Epithelial cell of prostate (primary cell): ENCODE results near the gene ADGRG1.

Source experiments
- DNase-seq: peaks from one replicate; pipeline ENCODE4 v3.0.0-alpha.2; 2011; ENCODE audit warnings: low read depth, low spot score
- H3K27ac ChIP-seq: fragments of 450-650 bp; 2 replicates; pipeline ENCODE4 v1.5.1; 2017; ENCODE audit warnings: mild to moderate bottlenecking

The ADGRG1 gene

DNA sequence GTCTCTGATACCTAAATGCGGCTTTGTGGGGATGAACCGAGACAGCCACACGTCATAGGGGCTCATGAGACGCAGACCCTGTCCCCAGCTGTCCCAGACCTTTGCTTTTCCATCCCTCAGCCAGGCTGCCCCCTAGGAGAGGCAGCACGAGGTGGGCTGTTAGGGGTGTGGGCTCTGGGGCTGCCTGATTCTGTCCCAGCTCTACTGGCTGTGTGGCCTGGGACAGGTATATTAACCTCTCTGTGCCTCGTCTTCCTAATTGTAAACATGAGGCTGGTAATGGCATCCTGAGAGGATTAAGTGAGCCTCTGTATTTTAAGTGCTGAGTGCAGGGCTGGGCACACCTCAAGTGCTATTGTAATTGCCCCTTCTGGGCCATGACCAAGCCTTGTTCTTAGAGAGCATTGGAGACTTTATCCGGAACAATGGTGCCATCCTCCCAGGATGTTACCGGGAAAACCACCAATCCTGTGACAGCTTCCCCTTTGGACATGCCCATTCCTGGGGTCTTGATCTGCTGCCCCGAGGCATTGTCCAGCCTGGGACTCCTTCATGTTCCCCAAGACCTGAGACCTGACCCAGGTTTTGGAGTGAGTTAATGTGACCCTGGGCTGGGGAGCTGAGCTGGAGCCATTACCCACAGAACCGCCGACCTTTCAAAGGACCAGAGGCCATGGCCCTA lies 5.1 kb downstream of the ADGRG1 start:
- no peak overlapping the region for H3K27ac ChIP-seq
- DNase-seq = no peak

DNA sequence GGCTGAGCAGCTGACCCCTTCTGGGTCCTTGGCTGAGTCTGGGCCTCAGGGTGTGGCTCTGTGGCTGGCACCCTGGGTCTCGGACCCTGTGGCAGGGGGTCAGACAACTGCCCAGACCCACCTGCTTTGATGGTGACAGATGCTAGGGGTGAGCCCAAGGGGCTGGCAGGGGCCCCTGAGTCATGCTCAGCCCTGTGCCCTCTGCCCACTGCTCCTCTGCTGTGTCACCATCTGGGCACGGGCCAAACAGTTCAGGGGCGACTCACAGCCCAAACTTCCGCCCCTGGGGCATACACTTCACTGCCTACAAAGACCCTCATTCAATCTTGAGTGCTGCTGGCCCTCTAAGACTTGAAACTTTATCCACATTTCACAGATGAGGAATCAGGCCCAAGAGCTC lies 5.7 kb downstream of the ADGRG1 start:
- H3K27ac ChIP-seq = no peak overlapping the region
- no peak for DNase-seq

DNA sequence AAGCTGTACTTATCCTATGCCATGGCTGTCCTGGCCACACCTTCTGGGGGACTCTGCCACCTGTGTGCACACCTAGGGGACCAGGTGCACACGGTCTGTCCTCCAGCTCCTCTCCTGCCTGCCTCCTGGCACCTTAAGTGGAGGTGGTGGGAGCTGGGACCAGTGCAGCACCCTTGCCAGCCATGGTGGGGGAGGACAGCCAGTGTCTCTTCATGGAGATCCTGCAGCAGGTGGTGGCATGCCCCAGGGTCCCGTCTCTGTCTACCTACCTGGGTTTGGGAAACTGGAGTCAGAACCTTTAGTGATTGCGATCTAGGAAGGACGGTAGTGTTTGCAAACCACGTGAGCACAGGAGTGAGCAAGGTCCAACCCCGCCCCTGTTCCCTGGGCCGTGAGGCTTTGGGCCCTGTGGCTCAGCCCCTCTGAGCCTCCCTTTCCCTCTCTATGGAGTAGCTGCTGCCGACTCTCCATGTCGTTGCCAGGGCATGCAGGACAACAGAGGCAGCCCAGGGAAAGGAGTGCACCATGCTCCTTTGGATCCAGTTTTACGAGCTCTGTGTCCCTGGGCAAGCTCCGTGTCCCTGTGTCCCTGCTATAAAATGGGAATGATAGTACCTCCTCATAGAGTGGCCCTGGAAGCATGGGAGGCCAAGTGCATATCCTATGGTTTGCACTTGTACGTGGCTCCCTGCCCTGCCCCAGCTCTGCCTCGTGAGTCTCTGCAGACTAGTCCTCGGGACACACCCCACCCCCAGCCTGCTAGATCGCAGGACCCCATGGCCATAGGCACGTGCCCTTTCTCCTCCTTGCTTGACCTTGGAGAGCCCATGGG lies 7.1 kb downstream of the ADGRG1 start:
- H3K27ac ChIP-seq = no peak overlapping the region
- DNase-seq = no peak

DNA sequence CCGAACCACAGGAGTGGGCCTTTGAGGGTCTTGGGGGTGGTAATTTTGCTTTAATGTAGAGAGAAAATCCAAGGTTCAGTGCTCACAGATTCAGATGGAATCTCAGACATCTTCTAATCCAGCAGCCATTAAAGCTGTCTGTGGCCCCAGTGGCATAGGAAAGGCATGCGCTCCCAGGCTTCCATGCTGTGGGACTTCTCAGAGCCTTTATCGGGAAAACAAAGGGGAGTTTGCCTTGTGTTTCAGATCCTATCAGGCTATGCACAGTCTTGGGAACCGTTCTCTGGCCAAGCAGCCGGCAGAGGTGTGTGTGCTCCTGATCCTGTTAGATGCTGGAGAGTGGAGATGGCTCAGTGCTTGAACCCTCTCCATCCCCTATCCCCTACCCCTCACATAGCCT lies 7.8 kb downstream of the ADGRG1 start:
- no peak overlapping the region for H3K27ac ChIP-seq

DNA sequence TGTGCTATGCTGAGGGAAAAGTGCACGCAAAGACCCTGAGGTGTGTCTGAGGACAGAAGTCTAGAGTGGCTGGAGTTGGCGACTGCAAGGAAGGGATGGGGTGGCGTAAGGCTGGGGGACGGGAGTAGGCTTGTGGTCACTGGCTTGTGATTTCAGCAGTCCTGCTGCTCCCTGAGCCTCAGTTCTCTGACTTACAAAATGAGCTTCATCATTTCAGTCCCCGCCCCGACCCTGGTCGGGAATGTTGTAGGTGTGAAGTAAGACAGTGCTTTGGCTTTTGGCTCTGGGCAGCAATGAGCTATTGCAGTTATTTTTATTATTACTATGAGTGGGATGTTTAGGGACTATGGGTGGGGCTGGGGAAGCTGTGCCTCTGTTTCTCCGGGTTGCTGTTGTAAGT lies 8.6 kb downstream of the ADGRG1 start:
- DNase-seq = no peak
- no peak overlapping the region for H3K27ac ChIP-seq

More for the DNA sequence above, 7.8 kb downstream of the ADGRG1 start:
- DNase-seq = no peak

DNA sequence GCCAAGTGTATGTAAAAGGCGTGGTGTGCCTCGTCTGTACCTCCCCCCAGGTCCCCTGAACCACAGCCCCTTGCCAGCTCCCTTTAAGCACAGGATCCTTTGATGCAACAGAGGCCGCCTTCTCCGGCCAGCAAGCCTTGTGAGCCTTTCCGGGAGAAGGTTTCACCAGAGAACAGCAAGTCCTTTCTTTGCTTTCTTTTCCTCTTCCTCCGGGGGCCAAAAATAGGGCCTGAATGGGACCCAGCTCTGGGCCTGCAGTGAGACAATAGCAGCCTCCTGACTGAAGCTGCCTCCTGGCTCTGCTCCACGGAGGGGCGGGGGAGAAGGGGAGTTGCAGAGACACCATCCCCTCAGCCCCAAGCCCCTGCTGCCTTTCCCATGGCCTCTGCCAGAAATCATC lies 9.0 kb downstream of the ADGRG1 start:
- H3K27ac ChIP-seq = no peak overlapping the region
- no peak for DNase-seq

DNA sequence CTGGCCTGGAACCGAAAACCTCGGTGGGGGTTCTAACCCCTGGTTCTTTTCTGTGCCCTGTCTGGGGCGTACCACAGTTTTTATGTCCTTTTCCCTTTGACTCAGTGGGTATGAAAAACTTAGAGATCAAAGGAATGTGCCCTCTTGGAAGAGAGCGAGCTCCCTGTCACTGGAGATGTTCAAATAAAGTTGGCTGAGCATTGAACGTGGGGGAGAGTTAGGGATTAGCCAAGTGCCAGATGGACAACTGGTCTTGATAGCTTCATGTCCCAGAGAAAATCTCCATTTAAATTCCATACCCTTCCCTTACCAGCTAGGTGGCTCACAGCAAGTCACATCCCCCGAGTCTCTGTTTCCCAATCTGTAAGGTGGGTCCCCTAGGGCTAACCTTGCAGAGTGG lies 9.5 kb downstream of the ADGRG1 start:
- H3K27ac ChIP-seq = no peak overlapping the region
- DNase-seq = no peak

DNA sequence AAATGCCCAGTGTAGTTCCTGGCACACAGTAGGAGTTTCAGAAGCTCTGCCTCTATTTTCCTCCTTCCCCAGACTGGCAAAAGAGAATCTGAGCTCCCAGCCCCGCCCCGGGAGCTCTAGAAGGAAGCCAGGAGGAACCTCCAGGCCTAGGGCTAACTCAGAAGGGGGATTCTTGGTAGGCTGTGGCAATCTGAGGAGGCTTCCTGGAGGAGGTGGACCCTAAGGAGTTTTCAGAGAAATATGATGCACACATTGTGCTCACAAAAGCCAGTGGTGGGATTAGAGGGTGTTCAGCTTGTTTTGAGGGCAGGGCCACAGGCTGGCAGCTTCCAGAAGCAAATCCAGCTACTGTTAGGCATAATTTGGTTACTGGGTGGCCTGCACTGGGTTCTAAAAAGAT lies 10.0 kb downstream of the ADGRG1 start:
- no peak for DNase-seq
- H3K27ac ChIP-seq = no peak overlapping the region

DNA sequence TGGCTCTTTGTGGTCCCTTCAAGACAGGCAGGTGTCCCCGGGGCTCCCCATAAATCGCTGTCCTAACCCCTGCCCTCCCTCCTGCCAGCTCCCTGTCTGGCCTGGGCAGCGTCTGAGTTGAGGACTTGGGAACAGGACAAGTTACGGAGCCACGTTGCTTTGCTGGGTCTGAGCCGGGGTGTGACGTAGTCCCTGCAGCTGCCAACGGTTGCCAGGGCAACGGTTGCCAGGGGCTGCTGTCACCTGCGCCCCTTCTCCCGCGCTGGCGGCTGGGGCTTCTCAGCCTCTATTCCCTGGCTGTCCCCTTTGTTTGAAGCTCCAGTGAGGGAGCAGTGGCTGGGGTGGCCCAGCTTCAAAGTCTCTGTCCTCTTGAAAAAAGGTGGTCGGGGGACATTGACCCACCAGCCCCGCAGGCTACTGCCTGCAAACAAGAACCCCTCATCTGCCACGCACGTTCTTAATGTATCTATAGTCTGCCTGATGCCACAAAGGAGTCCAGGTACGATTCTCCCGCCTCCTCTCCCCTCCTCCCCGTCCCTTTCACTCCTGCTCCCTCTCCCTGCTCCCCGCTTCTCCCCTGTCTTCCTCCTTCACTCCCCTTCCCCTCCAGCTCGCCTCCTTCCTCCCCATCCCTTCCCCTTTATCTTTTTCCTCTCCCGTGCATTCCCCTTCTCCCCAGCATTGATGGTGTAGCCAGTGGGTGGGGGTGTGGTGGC lies 10.9 kb downstream of the ADGRG1 start:
- DNase-seq = no peak
- no peak overlapping the region for H3K27ac ChIP-seq

DNA sequence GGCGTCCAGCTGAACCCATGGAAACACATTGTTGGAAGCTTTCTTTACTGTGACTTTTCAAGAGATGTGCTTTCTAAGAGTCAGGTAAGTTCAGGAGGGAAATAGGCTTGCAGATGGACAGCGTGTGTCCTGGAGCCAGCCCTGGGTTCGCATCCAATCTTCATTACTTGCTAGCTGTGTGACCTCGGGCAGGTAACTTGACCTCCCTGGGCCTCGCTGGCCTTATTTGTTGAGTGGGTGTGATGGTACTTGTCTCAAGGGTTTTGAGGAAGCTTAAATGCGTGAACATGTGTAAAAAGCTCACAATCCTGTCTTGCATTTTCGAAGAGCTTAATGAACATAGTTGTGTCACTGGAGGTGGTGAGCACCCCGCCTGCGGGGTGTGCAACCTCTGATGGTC lies 11.8 kb downstream of the ADGRG1 start:
- no peak overlapping the region for H3K27ac ChIP-seq
- no peak for DNase-seq

DNA sequence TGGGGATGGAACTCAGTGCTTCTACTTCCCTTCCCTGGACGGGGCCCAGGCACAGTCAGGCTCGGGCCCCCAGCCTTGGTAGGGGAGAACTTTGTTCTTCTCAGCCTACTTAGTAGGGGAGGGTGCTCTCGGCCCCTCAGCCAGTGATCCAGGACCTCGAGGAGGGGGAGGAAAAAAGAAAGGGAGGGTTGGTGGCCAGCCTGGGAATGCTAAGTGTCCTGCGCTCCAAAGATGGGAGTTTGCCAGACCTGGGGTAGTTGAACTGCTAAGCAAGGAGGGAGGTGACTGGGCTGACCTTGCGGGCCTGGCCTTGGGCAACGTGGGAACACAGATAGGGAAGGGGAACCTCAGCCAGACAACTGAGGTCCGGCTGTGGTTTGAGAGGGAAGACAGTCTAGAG lies 12.2 kb downstream of the ADGRG1 start:
- DNase-seq = no peak
- no peak overlapping the region for H3K27ac ChIP-seq

DNA sequence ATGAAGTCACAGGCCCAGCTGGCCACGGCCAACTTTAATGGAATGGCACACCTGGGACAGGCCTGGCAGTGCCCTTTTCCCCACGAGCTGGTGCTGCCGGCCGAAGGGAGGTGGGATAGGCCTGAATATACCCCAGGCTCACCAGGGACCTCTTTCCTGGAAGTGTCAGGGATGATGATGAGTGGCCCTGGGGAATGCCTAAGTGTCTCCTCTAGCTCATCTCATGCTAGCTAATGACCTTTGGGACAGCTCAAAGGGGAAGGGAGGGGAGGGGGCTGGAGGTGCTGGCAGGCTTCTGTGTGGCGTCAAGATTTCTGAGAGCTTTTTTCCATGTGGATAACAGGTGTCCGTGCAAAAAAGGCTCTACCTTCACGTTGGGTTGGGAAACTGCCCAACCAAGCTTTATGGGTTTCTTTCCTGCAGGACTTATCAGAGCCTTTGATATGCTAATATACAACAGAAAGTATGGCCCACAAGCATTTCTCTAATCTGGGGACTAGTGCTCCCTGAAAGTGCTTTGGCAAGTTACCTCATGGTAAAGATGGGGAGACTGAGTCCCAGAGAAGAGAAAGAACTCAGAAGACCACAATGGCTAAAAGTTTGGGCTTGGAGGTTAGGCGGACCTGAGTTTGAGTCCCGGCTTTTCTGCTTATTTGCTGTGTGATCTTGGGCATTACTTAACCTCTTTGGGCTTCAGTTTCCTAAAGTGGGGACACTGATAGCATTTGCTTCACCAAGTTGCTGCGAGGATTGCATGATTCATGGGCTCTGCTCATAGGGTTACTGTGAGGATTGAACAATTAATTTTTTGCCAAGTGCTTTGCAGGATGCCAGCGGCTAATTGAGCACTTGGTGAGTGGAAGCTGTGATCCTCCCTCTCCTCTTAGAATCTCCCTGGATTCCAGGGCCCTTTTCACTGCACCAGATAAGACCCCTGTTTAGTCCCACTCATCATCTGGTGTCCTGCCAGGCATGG lies 14.0 kb downstream of the ADGRG1 start:
- DNase-seq = no peak
- H3K27ac ChIP-seq = peak overlapping the region; percentile 63

DNA sequence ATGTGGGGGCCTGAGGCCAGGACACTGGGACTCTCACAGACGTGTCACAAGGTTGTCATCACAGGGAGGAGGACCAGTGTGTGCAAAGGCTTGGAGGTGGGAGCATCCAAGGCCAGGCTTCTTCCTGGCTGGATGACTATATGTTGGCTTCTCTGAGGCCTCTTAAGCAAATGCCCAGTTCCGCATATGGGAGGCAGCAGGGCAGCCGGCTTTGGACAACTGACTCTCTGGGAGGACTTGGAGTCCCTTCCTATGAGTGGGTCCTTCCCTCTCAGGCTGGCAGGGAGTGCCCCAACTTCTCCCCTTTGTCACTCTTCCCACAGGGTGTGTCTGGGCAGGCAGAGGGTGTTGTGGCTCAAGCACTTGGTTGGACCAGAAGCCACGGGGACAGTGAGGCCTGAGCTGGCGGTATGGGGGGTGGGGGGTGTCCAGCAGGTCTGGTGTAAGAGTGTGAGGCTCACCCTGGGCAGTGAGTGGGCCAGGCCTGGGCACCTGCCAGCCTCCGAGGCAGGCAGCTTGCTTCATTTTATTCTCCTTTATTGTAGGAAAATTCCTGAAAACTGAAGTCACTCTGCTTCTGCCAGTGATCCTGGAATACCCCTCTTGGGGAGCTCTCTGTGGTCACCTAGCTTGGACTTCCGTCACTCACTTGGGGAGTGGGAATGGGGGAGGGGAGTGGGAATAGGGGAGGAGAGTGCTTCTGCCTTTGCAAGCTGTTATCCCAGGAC lies 14.9 kb downstream of the ADGRG1 start:
- DNase-seq = no peak
- peak overlapping the region; percentile 63 for H3K27ac ChIP-seq

DNA sequence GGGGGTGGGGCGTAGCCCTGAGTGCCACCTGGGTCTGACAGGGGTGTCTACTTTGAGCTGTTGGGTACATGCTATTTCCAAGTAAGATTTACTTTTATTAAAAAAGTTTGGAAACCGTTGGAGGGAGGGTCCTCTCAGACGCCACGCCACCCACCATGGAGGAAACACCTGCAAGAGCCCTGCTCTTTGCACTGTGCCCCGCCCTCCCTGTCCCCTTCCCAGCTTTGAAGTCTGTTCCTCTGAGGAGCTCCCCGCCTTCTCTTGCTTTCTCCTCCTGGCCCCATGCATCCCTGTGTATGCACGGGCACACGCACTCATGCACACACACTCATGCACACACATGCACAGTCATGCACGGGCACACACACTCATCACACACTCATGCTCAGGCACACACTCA lies 15.5 kb downstream of the ADGRG1 start:
- DNase-seq = no peak

DNA sequence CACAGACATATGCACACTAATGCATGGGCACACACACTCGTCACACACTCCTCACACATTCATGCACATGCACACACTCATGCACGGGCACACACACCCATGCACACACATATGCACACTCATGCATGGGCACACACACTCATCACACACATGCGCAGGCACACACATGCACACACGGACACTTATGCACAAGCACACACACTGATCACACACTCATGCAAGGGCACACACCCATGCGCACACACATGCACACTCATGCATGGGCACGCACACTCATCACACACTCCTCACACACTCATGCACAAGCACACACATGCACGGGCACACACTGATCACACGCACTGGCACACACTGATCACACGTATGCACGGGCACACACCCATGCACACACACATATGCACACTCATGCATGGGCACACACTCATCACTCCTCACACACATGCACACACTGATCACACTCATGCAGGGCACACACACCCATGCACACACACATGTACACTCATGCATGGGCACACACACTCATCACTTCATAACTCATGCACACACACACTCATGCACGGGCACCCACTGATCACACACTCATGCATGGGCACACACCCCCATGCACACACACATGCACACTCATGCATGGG lies 16.1 kb downstream of the ADGRG1 start:
- no peak for DNase-seq
- no peak overlapping the region for H3K27ac ChIP-seq

More for the DNA sequence above, 15.5 kb downstream of the ADGRG1 start:
- peak overlapping the region; percentile 63 for H3K27ac ChIP-seq

DNA sequence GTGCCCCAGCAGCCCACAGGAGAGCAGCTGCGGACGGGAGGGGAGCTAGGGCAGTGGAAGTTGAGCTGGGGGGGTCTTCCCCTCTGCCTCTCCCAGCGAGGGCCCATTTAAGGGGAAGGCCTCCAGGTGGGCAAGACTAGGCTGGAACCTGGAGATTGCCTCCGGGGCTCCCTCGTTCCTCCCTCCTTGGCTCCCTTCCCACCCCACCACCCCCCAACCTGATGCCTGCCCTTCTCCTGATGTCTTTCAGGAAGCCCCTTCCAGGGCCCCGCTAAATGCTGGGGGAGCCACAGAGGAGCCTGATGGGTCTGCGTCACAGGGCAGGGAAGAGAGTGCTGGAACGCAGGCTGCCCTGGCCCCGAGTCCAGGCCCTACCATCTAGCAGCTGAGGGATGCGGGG lies 16.7 kb downstream of the ADGRG1 start:
- DNase-seq = no peak
- H3K27ac ChIP-seq = peak overlapping the region; percentile 26

DNA sequence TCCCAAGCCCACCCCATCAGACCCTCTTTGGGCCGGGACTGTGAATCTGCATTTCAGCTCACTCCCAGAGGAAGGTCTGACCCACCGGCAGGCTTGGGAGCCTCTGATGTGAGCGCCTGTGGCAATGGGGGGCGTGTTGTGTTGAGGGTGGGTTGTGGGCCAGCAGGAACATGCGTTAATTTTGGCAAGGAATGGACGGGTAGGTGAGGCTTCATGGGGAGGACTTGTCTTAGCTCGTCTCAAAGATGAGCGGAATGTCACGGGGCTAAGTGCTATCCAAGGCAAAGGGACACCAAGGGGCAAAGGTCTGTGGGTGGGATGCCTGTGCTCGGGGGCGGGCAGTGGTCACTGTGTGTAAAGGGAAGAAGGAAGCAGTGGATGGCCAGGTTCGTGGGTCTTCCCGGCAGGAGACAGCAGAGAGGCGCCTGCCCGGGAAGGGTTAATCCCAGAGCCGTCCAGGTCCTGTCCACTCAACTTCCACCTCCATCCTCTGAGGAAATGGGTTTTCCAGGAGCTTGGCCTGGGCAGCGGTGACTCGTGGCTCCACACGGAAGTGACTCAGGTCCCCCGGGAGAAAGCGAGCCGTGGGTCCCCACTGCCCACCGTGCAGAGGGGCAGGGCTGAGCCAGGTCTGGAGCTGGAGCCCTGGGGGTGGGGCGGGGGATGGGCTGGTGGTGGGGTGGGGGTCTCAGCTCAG lies 17.4 kb downstream of the ADGRG1 start:
- H3K27ac ChIP-seq = peak overlapping the region; percentile 26
- DNase-seq = no peak

DNA sequence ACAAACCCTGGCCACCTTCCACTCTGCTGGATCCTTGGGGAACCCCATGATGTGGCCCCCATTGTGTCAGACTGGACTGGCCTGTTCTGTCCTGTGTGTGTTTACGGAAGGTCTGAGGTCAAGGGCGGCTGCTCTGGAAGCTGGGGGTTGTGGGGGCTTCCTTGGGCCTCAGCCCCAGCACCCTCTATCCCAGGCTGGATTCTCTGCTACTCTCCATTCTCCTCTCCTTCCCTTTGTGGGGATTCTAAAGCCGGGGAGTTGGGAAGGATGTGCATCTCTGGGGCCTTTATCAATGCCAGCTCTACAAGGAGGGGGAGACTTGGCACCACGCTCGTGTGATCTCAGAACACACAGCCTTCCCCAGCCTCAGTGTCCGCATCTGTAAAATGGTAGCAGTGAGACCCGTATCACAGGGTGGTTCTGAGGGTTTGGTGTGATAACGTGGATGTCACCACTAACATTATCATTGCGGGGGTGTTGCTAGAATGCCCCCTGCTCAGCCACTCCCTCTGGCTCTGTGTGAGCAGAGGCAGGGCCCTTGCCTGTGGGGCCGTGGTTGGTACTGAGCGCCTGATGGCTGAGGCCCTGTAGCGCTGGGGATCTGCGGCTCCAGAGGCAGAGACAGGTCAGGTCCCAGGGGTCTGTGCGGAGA lies 18.1 kb downstream of the ADGRG1 start:
- DNase-seq = no peak
- peak overlapping the region; percentile 26 for H3K27ac ChIP-seq
